ENCODE data around the gene PDPK1.
"Not testable (repeated sequence)": the region's sequence is repeated elsewhere in the genome, so short reads cannot be mapped to it uniquely, and the experiment has no call there.

The PDPK1 gene

DNA sequence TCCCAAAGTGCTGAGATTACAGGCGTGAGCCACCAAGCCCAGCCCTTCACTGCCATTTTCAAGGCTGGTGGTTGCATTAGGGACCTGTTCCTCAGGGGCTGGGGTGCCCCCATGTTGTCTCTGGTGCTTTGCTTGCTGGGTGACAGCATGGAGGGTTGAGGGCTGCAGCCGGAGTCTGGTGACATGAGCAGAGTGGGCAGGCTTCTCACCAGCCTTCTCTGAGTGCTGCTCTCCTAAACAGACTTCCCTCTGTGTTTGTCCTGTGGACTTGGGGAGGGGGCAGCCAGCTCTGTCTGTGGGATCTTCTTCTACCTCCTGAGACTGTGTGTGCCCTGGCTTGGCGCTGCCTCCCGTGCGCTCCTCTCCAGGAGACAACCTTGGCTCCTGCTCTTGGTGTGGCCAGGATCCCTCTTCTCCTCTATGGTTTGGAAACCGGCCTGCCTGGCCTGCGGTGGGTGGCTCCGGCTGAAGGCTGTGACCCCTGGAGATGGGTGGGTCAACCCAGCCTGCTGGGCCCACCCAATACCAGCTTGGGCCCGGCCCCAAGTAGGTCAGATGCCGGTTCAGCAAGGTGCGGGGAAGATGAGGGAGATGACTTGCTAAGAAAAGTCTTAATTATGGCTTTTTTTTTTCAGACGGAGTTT, 72.1 kb downstream of the PDPK1 start:
- TF ChIP-seq, protein P1, sequence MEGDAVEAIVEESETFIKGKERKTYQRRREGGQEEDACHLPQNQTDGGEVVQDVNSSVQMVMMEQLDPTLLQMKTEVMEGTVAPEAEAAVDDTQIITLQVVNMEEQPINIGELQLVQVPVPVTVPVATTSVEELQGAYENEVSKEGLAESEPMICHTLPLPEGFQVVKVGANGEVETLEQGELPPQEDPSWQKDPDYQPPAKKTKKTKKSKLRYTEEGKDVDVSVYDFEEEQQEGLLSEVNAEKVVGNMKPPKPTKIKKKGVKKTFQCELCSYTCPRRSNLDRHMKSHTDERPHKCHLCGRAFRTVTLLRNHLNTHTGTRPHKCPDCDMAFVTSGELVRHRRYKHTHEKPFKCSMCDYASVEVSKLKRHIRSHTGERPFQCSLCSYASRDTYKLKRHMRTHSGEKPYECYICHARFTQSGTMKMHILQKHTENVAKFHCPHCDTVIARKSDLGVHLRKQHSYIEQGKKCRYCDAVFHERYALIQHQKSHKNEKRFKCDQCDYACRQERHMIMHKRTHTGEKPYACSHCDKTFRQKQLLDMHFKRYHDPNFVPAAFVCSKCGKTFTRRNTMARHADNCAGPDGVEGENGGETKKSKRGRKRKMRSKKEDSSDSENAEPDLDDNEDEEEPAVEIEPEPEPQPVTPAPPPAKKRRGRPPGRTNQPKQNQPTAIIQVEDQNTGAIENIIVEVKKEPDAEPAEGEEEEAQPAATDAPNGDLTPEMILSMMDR (IDR thresholded peaks at IDR 0.05): no peak
- no peak for TF ChIP-seq ZFX (IDR thresholded peaks at IDR 0.05; ENCODE audit: borderline replicate concordance)
- no peak overlapping the region for H3K27ac ChIP-seq

GRCh38 chr16:2610781-2611498, 73.1 kb downstream of the PDPK1 start:
- H3K27ac ChIP-seq: no peak overlapping the region
- TF ChIP-seq, protein P1 (IDR thresholded peaks at IDR 0.05): no peak
- TF ChIP-seq ZFX (IDR thresholded peaks at IDR 0.05; ENCODE audit: borderline replicate concordance): no peak

- TF ChIP-seq, protein P1 (IDR thresholded peaks at IDR 0.05): no peak
- TF ChIP-seq ZFX (IDR thresholded peaks at IDR 0.05; ENCODE audit: borderline replicate concordance): no peak
- no peak overlapping the region for H3K27ac ChIP-seq
Observed at GRCh38 chr16:2611499-2611862, 73.7 kb downstream of the PDPK1 start.

DNA sequence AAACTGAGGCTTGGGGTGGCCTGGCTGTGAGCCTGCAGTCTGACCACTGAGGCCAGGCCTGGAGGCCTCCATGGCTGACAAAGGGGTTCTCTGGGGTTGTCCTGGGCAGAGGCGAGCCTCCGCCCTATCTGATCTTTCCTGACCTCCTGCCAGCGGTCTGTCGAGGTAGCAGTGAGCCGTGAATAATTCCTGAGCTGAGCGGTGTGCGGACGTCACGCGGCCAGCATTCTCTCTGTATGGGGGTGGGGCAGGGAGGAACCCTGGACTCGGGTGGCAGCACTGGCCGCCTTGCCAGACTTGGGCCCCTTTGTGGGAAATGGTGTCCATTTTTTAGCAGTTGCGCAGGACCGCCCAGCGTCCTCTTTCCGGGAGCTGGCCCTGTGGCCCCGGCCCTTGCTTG, 74.1 kb downstream of the PDPK1 start:
- H3K27ac ChIP-seq: not testable (repeated sequence)

DNA sequence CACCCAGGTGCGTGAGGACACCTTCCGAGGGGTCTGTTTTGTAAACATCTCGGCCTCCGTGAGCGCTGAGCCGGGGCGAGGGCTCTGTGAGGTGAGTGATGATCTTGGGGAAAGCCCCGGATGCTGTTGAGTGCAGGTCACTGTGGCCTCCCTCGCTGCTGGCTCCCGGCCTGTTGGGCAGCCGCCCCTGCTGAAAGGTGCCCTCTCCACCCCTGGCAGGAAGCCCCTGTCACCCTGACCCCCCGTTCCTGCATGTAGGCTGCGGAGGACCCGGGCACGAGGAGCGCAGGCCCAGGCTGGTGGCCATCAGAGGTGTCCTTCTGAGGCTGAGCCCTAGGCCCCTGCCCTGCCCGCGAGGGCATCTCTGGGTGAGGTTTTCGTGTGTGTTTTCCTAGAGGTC, 75.4 kb downstream of the PDPK1 start:
- H3K27ac ChIP-seq: not testable (repeated sequence)

DNA sequence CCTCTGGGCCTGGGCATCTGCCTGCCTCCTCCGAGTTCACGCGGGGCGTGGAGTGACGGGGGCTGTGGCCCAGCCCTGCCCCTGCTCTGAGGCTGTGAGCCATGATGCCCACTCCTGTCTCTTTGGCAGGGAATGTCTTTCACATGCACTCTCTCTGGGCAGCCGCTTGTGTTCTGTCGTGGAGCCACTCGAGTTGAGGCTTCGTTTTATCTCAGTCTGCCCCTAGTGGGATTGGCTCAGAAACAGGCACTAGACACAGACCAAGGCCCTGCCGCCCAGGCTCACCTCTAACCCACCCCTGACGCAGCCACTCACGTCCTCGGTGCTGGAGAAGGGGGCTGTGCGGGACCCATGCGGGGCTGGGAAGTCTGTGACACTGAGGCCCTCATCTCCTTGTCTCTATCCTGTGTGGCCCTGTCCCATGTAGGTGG, 77.0 kb downstream of the PDPK1 start:
- no peak overlapping the region for H3K27ac ChIP-seq
- TF ChIP-seq, protein P1 (IDR thresholded peaks at IDR 0.05): no peak
- TF ChIP-seq ZFX (IDR thresholded peaks at IDR 0.05; ENCODE audit: borderline replicate concordance): no peak

DNA sequence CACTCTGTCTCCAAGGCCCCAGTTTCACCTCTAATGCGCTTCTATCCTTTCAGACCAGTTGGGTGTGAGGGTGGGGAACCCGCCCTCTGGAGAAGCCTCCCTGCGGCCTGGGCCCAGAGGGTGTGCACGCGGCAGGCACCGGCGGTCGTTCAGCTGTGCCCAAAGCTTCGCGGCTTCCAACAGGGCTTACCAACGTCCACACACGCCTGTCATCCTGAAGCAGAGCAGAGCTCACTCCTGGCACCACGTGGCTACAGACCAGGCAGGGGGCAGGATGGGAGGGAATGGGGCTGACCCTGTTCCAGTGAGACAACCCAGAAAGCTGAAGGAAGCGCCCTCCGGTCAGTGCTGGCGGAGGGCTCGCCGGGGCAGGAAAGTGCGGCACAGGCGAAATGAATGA, 81.1 kb downstream of the PDPK1 start:
- not testable (repeated sequence) for H3K27ac ChIP-seq

DNA sequence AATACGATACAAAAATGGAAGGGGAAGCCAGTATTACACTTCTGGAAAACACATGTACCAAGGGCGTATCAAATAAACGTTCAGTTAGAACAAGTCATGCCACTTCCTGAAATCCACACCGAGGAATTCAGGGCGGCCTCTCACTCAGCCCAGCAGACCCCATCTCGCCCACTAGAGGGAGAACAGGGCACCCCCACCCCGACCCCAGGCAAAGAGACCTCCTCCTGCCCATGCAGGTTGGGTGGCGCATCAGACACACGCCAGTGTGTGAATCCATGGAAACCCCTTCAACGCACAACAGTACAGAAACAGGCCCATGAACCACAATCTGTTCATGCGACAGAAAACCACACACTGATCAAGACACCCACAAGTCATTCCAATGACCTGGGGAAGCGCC, 81.8 kb downstream of the PDPK1 start:
- H3K27ac ChIP-seq: not testable (repeated sequence)

DNA sequence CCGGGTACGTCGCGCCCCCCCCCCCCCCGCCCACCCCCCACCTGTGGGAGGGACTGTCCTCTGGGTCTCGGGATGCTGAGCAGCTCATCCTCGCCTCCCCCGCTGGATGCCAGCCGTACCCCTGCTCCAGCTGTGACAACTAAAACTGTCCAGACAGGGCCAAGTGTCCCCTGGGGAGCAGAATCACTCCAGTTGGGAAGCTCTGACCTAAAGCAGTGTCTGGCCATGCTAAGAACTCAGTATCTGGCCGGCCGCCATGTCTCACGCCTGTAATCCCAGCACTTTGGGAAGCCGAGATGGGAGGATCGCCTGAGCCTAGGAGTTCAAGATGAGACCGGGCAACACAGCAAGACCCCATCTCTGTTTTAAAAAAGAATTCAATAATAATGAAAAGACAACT, 83.0 kb downstream of the PDPK1 start:
- not testable (repeated sequence) for H3K27ac ChIP-seq

DNA sequence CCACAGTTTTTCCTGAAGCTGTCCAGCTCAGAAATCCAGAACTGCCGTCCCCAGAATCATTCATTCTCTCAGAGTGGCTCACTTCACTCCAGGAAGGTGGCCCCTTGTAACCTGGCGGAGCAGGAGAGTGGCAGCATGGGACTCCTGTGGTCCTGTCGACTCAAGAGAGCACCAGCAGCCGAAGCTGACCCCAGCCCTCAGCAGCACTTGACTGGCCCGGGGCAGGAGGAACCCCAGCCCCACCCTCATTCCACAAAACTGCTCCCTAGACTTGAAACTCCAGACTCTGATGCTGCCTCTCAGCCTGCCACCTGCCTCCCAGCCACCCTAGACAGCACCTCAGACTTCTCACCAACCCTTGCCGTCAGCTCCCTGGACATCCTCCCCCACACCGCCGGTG, 83.6 kb downstream of the PDPK1 start:
- not testable (repeated sequence) for H3K27ac ChIP-seq

GRCh38 chr16:2627075-2627474, 89.3 kb downstream of the PDPK1 start:
- H3K27ac ChIP-seq: not testable (repeated sequence)

- H3K27ac ChIP-seq: not testable (repeated sequence)
Observed at GRCh38 chr16:2631203-2631602, 93.4 kb downstream of the PDPK1 start.

DNA sequence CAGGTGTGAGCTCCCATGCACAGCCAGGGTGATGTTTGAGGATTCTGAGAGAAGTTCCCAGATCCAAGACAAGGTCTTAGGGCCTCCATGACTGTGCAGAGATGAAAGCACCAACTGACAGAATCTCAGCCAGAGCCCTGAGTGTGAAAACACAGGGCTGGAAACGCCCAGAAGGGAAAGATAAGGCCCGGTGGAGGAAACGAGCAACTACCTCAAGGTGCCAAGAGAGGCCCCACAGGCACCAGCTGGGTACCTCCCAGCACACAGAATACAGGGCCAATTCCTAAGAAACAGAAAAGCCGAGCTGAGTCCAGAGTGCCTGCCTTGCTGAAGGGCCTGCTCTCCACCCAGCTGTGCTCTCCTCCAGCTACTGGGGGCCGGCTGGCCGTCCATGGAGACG, 94.5 kb downstream of the PDPK1 start:
- H3K27ac ChIP-seq: not testable (repeated sequence)

DNA sequence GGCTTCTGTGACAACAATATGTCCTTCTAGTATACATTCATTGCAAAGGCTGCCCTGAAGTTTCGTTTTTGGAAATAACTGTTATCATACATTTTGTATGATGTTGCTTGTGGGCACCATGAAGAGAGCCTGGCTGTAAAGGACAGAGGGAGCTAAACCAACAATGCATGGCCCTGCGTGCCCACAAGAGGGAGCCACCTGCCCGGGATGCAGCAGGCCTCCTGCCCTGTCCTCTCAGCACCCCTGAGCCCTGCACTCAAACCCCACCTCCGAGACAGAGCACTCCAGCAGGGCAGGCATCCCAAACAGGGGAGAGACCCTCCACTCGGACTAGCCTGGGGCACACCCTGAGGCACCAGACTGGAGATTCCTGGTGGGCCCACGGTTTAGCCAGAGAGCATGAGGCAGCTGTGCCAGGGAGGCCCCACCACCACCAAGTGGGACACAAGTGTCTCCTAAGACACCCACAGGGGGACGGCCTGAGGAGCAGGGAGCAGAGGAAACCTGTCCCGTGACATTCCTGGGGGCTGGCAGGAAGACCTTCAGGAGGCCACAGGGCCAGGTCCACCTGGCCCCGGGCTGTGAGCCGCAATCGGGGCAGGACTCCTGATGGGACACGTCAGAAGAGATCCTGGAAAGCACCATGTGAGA, 101.4 kb downstream of the PDPK1 start:
- H3K27ac ChIP-seq: not testable (repeated sequence)

- not testable (repeated sequence) for H3K27ac ChIP-seq
Observed at GRCh38 chr16:2639722-2640072, 101.9 kb downstream of the PDPK1 start.

DNA sequence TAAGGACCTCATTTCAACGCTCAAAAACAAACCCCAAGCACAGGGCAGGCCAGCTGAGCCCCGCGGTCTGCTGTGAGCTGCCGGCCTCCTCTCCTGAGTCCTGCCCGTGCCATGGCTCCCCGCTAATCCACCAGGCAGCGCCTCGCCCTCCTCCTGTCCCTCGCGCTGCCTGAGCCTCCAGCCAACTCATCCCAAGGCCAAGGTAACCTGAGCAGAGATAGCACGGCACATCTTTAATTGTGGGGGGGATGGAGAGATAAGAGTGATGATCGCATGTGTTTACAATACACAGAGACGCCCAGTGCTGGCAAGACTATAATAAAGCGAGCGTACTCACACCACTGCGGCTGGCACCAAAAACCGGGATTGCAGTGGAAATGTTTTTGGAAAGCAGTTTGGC, 104.7 kb downstream of the PDPK1 start:
- H3K27ac ChIP-seq: not testable (repeated sequence)
